SK-N-SH treated with all-trans-retinoic acid at 6 μM for 48 hours (cell line): ENCODE data around the gene UBA7.
"Not testable (repeated sequence)": the region's sequence is repeated elsewhere in the genome, so short reads cannot be mapped to it uniquely, and the experiment has no call there.

Source experiments
- ATAC-seq: fragments of 200-7000 bp; cut with Tn5 transposase; 3 replicates; pipeline ENCODE4 v1.9.1; 2020; ENCODE audit warnings: mild to moderate bottlenecking, moderate library complexity
- ARNTL ChIP-seq: fragments of 450-650 bp; formaldehyde crosslinking; IDR thresholded peaks from 2 replicates; pipeline ENCODE4 v1.5.0; 2020; ENCODE audit warnings: low read depth, mild to moderate bottlenecking, moderate library complexity, borderline replicate concordance
- BACH2 ChIP-seq: fragments of 250-450 bp; sonication (Bioruptor Pico); IDR thresholded peaks from 2 replicates; pipeline ENCODE4 v1.9.0; 2021; ENCODE audit warnings: mild to moderate bottlenecking, borderline replicate concordance
- CREB5 ChIP-seq: fragments of 250-450 bp; sonication (Bioruptor Pico); IDR thresholded peaks from 2 replicates; pipeline ENCODE4 v1.5.1; 2020; ENCODE audit warnings: low read depth, mild to moderate bottlenecking, moderate library complexity
- CSDC2 ChIP-seq: fragments of 250-450 bp; sonication (Bioruptor Pico); IDR thresholded peaks from 2 replicates; pipeline ENCODE4 v1.5.0; 2020; ENCODE audit warnings: mild to moderate bottlenecking, moderate library complexity
- CSRNP3 ChIP-seq: fragments of 250-450 bp; sonication (Bioruptor Pico); IDR thresholded peaks from 2 replicates; pipeline ENCODE4 v1.5.1; 2021; ENCODE audit warnings: mild to moderate bottlenecking, moderate library complexity
- ESRRG ChIP-seq: fragments of 250-450 bp; sonication (Bioruptor Pico); IDR thresholded peaks from 2 replicates; pipeline ENCODE4 v1.6.1; 2021; ENCODE audit warnings: mild to moderate bottlenecking
- GLIS3 ChIP-seq: fragments of 250-450 bp; sonication (Bioruptor Pico); IDR thresholded peaks from 2 replicates; pipeline ENCODE4 v1.5.0; 2020; ENCODE audit warnings: mild to moderate bottlenecking, moderate library complexity
- ISL1 ChIP-seq: fragments of 250-450 bp; sonication (Bioruptor Pico); IDR thresholded peaks from 2 replicates; pipeline ENCODE4 v2.1.2; 2022; ENCODE audit warnings: mild to moderate bottlenecking, moderate library complexity
- OSR1 ChIP-seq: fragments of 250-450 bp; sonication (Bioruptor Pico); IDR thresholded peaks from 2 replicates; pipeline ENCODE4 v1.8.0; 2022; ENCODE audit warnings: moderate library complexity, mild to moderate bottlenecking, inconsistent platforms
- PATZ1 ChIP-seq: fragments of 250-450 bp; sonication (Bioruptor Pico); IDR thresholded peaks from 2 replicates; pipeline ENCODE4 v1.8.0; 2020; ENCODE audit warnings: mild to moderate bottlenecking, moderate library complexity, borderline replicate concordance
- POU6F1 ChIP-seq: fragments of 250-450 bp; sonication (Bioruptor Pico); IDR thresholded peaks from 2 replicates; pipeline ENCODE4 v1.8.0; 2021; ENCODE audit warnings: low read depth, mild to moderate bottlenecking, moderate library complexity, borderline replicate concordance
- PPARA ChIP-seq: fragments of 250-450 bp; sonication (Bioruptor Pico); IDR thresholded peaks from 2 replicates; pipeline ENCODE4 v1.5.0; 2020; ENCODE audit warnings: mild to moderate bottlenecking, borderline replicate concordance
- SNAI2 ChIP-seq: fragments of 250-450 bp; sonication (Bioruptor Pico); IDR thresholded peaks from 2 replicates; pipeline ENCODE4 v1.5.0; 2020; ENCODE audit warnings: mild to moderate bottlenecking, moderate library complexity
- TCF4 ChIP-seq: fragments of 250-450 bp; sonication (Bioruptor Pico); IDR thresholded peaks from 2 replicates; pipeline ENCODE4 v1.8.0; 2021; ENCODE audit warnings: mild to moderate bottlenecking, moderate library complexity, borderline replicate concordance
- TOX ChIP-seq: fragments of 250-450 bp; sonication (Bioruptor Pico); IDR thresholded peaks from 2 replicates; pipeline ENCODE4 v1.8.0; 2021; ENCODE audit warnings: mild to moderate bottlenecking, moderate library complexity, borderline replicate concordance
- TSHZ2 ChIP-seq: fragments of 250-450 bp; sonication (Bioruptor Pico); IDR thresholded peaks from 2 replicates; pipeline ENCODE4 v1.5.0; 2020; ENCODE audit warnings: mild to moderate bottlenecking, moderate library complexity
- ZC3H10 ChIP-seq: fragments of 250-450 bp; sonication (Bioruptor Pico); IDR thresholded peaks from 2 replicates; pipeline ENCODE4 v1.5.1; 2021; ENCODE audit warnings: mild to moderate bottlenecking, moderate library complexity
- ZFP30 ChIP-seq: fragments of 450-650 bp; formaldehyde crosslinking; IDR thresholded peaks from 2 replicates; pipeline ENCODE4 v1.5.0; 2022; ENCODE audit warnings: mild to moderate bottlenecking, moderate library complexity
- ZNF565 ChIP-seq: fragments of 450-650 bp; formaldehyde crosslinking; conservative IDR thresholded peaks from 2 replicates; pipeline ENCODE4 v1.5.0; 2020; ENCODE audit warnings: low read depth, mild to moderate bottlenecking, moderate library complexity
- ZNF70 ChIP-seq: fragments of 450-650 bp; formaldehyde crosslinking; IDR thresholded peaks from 2 replicates; pipeline ENCODE4 v1.5.0; 2020; ENCODE audit warnings: mild to moderate bottlenecking, moderate library complexity
- ZNF8 ChIP-seq: fragments of 450-650 bp; formaldehyde crosslinking; IDR thresholded peaks from 2 replicates; pipeline ENCODE4 v1.5.0; 2020; ENCODE audit warnings: mild to moderate bottlenecking, moderate library complexity

UBA7 gene

GRCh38 chr3:49785565-49786356 lies 28.0 kb downstream of the UBA7 start:
- ATAC-seq, result peak; percentile 67
- TF ChIP-seq PATZ1 (CRISPR knock-in tag) (no peak), ESRRG (CRISPR knock-in tag) (no peak), CREB5 (CRISPR knock-in tag) (no peak), GLIS3 (no peak), OSR1 (CRISPR knock-in tag) (no peak), POU6F1 (no peak), TCF4 (CRISPR knock-in tag) (no peak), ZNF70 (CRISPR knock-in tag) (no peak), TSHZ2 (no peak), ZNF8 (no peak), TOX (CRISPR knock-in tag) (no peak)

- ATAC-seq, result not testable (repeated sequence)
Measured at GRCh38 chr3:49782277-49782676, 31.5 kb downstream of the UBA7 start.

GRCh38 chr3:49781415-49782199 lies 32.1 kb downstream of the UBA7 start:
- ATAC-seq, result no peak
- TF ChIP-seq CSDC2 (CRISPR knock-in tag) (no peak), ZFP30 (CRISPR knock-in tag) (no peak), CSRNP3 (no peak), ZC3H10 (CRISPR knock-in tag) (no peak), ISL1 (CRISPR knock-in tag) (no peak), PATZ1 (CRISPR knock-in tag) (no peak), ZNF565 (CRISPR knock-in tag) (no peak), PPARA (CRISPR knock-in tag) (no peak), ARNTL (CRISPR knock-in tag) (no peak), GLIS3 (no peak), TOX (CRISPR knock-in tag) (no peak), BACH2 (no peak), TSHZ2 (no peak), SNAI2 (CRISPR knock-in tag) (no peak), OSR1 (CRISPR knock-in tag) (no peak)

GRCh38 chr3:49780975-49781365 lies 32.8 kb downstream of the UBA7 start:
- ATAC-seq, result not testable (repeated sequence)
